Medulla oblongata (tissue), 1 donor: Measurements from ENCODE around the gene FCRL5.
"Not testable (repeated sequence)": the region's sequence is repeated elsewhere in the genome, so short reads cannot be mapped to it uniquely, and the experiment has no call there.

Experiments used
- DNase-seq: peaks from one replicate; pipeline ENCODE4 v3.0.0-alpha.2; 2015; ENCODE audit errors: extremely low spot score

FCRL5 gene

GRCh38 chr1:157487504-157487903 is 64.8 kb downstream of the FCRL5 start:
- DNase-seq = no peak

GRCh38 chr1:157487096-157487495 is 65.2 kb downstream of the FCRL5 start:
- no peak for DNase-seq

DNA sequence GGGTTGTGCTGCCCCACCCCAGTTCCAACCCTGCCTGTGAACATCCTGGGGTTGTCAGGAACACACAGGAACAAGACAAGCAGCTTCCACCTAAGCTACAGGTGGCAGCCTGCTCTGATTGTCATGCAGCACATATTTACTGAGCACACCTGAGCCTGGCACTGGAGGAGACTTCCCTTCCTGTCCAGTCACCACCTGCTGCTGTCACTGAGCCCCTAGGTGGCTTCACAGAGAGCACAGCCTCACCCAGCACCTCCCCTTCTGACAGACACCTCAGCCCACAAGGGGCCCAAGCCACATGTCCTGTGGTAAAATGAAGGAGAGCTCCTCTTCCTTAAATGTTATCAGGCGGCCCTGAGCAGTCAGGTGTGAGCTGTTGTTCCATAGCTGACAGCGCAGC is 65.9 kb downstream of the FCRL5 start:
- not testable (repeated sequence) for DNase-seq

GRCh38 chr1:157485793-157486192 is 66.5 kb downstream of the FCRL5 start:
- no peak for DNase-seq

- no peak for DNase-seq
These were observed 67.7 kb downstream of the FCRL5 start for GRCh38 chr1:157484573-157484972.

DNA sequence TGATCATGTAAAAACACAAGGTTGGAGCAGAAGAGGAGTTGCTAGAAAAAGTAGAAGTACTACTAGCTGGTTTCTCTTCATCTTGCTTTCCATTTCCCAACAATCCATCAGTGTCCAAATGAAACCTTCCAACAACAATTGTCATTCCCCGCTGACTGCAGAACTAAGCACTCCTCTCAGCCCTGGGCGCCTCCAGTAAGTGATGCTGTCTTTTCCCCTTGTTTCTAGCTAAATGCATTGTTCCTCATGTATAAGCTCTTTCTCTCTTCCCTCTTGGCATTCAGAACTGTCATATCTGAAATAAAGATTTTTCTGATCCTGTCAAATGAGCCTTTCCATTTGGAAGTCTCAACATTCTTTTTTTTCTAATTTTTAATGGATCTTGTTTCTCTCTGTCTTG is 68.7 kb downstream of the FCRL5 start:
- no peak for DNase-seq

GRCh38 chr1:157482717-157483116 is 69.6 kb downstream of the FCRL5 start:
- DNase-seq = no peak

DNA sequence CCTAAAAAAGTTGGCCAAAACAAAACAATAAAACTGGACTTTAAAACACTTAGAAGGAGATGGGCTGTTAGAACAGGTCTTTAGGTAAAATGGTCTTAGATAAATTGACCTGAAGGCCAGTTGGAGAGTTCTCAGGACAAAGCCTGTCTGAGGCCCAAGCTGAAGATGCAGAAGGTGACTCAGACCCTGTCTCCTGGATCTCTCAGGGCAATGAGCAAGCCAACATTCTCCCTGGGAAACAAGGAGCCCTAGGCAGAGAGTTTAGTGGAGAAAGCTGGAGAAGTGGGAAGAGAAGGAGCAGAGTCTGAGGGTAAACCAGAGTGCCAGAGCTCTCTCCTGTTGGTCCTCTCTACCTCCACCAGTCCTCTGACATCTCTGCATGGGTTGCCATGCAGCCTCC is 70.1 kb downstream of the FCRL5 start:
- no peak for DNase-seq

GRCh38 chr1:157478030-157478429 is 74.3 kb downstream of the FCRL5 start:
- DNase-seq = no peak

DNA sequence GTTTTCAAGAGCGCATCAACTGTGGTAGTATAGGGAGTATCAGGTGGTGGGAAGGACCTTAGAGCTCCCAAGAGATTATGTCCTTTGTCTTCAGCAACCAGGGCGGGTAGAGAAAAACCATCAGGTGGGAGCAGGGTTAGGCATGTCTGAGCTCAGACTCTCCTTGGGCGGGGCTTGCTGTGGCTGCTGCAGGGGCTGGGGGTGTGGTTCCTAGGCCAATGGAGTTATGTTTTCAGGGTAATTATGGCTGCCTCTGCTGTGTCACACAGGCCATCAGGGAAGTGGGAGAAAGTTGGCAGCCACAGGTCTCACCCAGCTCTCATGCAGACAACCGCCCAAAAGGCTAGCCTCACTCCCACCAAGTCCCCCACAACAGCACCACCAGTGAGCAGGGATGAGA is 74.9 kb downstream of the FCRL5 start:
- no peak for DNase-seq

- no peak for DNase-seq
These were observed 79.4 kb downstream of the FCRL5 start for GRCh38 chr1:157472959-157473358.

GRCh38 chr1:157472056-157472701 is 80.1 kb downstream of the FCRL5 start:
- DNase-seq = no peak

DNA sequence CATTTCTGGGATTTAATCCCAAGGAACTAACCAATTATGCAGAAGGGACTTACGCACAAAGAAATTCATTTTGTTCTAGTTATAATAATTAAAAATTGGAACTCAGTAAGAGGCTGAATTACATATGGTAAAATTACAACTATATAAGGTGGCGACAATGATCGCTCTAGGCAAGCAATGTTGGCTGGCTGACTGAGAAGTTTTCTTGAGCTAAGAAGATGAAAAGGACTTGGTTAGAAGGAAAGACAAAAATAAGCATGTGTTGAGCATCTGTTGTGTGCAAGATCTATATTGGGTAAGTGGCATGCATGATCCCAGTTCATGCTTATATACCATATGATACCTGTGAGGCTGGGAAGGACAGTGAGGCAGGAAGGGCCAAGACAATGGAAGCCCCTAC is 80.8 kb downstream of the FCRL5 start:
- no peak for DNase-seq

DNA sequence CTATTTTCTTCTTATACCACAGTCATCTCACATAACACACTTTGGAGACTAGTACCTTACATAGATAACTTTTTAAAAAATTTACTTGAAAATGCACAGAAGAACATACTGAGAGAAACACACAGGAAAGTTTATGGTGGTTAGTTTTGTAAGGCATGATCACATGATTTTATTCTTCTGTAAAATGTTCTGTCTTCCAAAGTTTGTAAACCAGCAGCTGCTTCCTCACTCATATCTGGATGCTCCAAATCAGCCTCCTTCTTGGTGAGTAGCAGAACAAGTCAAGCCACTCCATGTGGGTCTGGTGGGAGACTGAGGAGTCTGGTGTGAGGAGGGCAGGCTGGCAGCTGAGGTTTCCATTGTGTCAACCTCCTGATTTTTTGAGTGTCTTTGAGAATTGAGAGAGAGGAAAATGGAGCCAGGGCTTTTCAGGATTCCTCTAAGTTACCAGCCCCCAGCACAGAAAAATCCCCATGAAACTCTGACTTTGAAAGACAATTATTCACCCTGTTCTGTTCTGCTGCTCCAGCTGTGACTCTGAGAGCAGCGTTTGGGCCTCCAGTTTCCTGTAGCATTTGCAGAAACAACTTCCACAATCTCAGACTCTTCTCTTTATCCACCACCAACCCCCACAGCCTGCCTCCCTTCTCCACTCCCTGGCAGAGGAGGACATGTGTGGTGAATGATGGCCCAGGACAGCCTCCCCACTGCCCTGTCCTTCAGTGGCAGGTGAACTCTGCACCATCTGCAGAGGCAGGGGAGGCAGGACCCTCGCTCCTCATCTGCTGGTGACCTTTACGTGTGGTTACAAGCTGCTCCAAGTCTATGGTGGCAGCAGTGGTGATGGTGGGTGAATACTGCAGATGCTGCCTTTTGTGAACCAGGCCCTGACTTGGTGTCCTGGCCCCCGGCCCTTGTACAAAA is 82.3 kb downstream of the FCRL5 start:
- DNase-seq = no peak

- no peak for DNase-seq
These were observed 83.0 kb downstream of the FCRL5 start for GRCh38 chr1:157469300-157469699.

DNA sequence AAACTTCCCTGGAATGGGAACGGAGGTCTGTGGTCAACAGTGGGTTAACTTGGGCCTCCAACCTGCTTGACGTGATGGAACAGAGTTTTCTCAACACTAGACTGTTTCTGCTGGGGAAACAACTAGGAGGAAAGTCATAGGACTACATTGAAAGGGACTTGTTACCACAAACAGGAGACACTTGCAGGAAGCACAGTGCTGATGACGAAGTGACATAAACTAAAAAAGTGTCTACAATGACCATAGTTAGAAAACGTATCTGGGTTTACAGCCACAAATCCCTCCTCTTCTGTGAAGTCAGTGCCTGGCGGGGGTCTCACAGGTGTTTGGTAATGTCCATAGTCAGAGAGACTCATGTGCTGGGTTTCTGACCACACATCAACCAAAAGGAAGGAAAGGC is 86.3 kb downstream of the FCRL5 start:
- DNase-seq = no peak
